Kidney epithelial cell (primary cell): ENCODE data around the gene KRTAP5-5. TPM values are rescaled to one million over a fixed set of nuclear protein-coding genes. Genes with fewer than 3 reads are reported as not detected.
"Not testable (repeated sequence)": the region's sequence is repeated elsewhere in the genome, so short reads cannot be mapped to it uniquely, and the experiment has no call there.

Source experiments
- DNase-seq: peaks from one replicate; pipeline ENCODE4 v3.0.0-alpha.2; 2010; ENCODE audit warnings: low read depth
- H3K27me3 ChIP-seq: 2 replicates; pipeline ENCODE4 v1.6.0; 2011; ENCODE audit warnings: low read length; ENCODE audit not compliant: control insufficient read depth, insufficient read depth
- H3K36me3 ChIP-seq: 2 replicates; pipeline ENCODE4 v1.5.1; 2011; ENCODE audit warnings: low read length; ENCODE audit not compliant: control insufficient read depth, insufficient read depth
- H3K4me3 ChIP-seq: 2 replicates; pipeline ENCODE4 v1.5.1; 2011; ENCODE audit warnings: low read depth, mild to moderate bottlenecking, control low read depth, low read length
- CTCF ChIP-seq: IDR thresholded peaks from 2 replicates; pipeline ENCODE4 v1.5.1; 2011; ENCODE audit warnings: mild to moderate bottlenecking, moderate library complexity, low read length, control low read depth, inconsistent platforms; ENCODE audit not compliant: insufficient read depth, poor library complexity, severe bottlenecking
- total RNA-seq: library from RNA; depleted of rRNA; stranded (reverse); fragments of >200 nt; gene quantifications from 2 replicates; pipeline ENCODE4 v1.2.3, GENCODE V29; 2015

The KRTAP5-5 gene
- total RNA-seq, 1 donor from 2014 or later = not detected

- TF ChIP-seq CTCF = no peak
Observed at GRCh38 chr11:1589996-1590395, 39.6 kb upstream of the KRTAP5-5 start.

GRCh38 chr11:1592628-1593027 lies 36.9 kb upstream of the KRTAP5-5 start:
- TF ChIP-seq CTCF = no peak
- H3K27me3 ChIP-seq = peaks cover 11% of the 10 kb centered on the region
- no peaks in the 10 kb centered on the region for H3K36me3 ChIP-seq
- H3K4me3 ChIP-seq = no peak overlapping the region
- DNase-seq = no peak

More at GRCh38 chr11:1589996-1590395, 39.6 kb upstream of the KRTAP5-5 start:
- Histone ChIP-seq H3K27me3 (no peaks in the 10 kb centered on the region), H3K4me3 (no peak overlapping the region), H3K36me3 (no peaks in the 10 kb centered on the region)
- DNase-seq = no peak

GRCh38 chr11:1595994-1596575 lies 33.5 kb upstream of the KRTAP5-5 start:
- not testable (repeated sequence) for DNase-seq, H3K4me3 ChIP-seq, H3K36me3 ChIP-seq
- peaks cover 18% of the 10 kb centered on the region for H3K27me3 ChIP-seq

GRCh38 chr11:1596576-1597121 lies 32.9 kb upstream of the KRTAP5-5 start:
- H3K36me3 ChIP-seq, H3K4me3 ChIP-seq, DNase-seq: not testable (repeated sequence)
- H3K27me3 ChIP-seq = peaks cover 20% of the 10 kb centered on the region

GRCh38 chr11:1597331-1597993 lies 32.1 kb upstream of the KRTAP5-5 start:
- peaks cover 20% of the 10 kb centered on the region for H3K27me3 ChIP-seq
- no peak for TF ChIP-seq CTCF
- no peak overlapping the region for H3K4me3 ChIP-seq
- H3K36me3 ChIP-seq = no peaks in the 10 kb centered on the region
- DNase-seq = no peak

GRCh38 chr11:1597994-1598380 lies 31.6 kb upstream of the KRTAP5-5 start, which contains the start of gene KRTAP5-2:
TSS of gene KRTAP5-2 (minus strand) at chr11:1598294. CDS start at chr11:1598250, 44 bp downstream.
- TF ChIP-seq CTCF = no peak
- H3K27me3 ChIP-seq = peaks cover 20% of the 10 kb centered on the region
- no peak within 1 kb of the TSS for H3K4me3 ChIP-seq
- no peaks in the 10 kb centered on the region for H3K36me3 ChIP-seq
- DNase-seq = no peak

GRCh38 chr11:1598406-1598805 lies 31.2 kb upstream of the KRTAP5-5 start:
- DNase-seq, H3K36me3 ChIP-seq, H3K4me3 ChIP-seq: not testable (repeated sequence)
- H3K27me3 ChIP-seq = peaks cover 20% of the 10 kb centered on the region
